ENCODE data around the gene TRIO.

TRIO gene

GRCh38 chr5:14110196-14110595 lies 32.9 kb upstream of the TRIO start:
- no peaks in the 10 kb centered on the region for H3K27me3 ChIP-seq (ENCODE audit: control insufficient read depth in 1 of 2, insufficient read depth in 2 of 2, low read length in 2 of 2)
- no peak overlapping the region for H3K27ac ChIP-seq (ENCODE audit: low read depth, low read length)
- H3K4me3 ChIP-seq (ENCODE audit: low read depth in 1 of 2, low read length in 2 of 2): no peak overlapping the region
- H3K9ac ChIP-seq (ENCODE audit: low read length): no peak overlapping the region
- no peaks in the 10 kb centered on the region for H3K9me3 ChIP-seq (ENCODE audit: low read length)
- no peaks in the 10 kb centered on the region for H3K36me3 ChIP-seq (ENCODE audit: insufficient read depth, low read length)
- H3K4me1 ChIP-seq (ENCODE audit: insufficient read depth, low read length): peaks cover 4% of the 10 kb centered on the region

DNA sequence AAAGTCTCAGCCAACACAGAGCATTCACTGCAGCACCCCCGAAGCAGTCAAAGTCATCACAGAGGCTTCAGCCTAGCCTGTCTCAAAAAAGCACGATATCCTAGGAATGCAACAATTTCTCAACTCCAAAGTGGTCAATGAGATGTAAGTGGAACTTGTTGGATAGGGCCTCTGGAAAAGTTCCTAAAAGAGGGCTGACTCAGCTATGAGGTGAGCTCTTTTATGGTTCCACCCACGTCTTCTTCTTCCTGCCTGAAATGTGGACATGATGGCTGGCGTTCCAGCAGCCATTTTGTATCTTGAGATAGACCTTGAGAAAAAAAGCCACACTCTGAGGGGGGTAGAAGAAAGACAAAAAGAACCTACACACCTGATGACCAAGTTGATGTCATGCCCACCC lies 32.5 kb upstream of the TRIO start:
- H3K4me1 ChIP-seq (ENCODE audit: insufficient read depth, low read length): peaks cover 4% of the 10 kb centered on the region
- no peak overlapping the region for H3K4me3 ChIP-seq (ENCODE audit: low read depth in 1 of 2, low read length in 2 of 2)
- no peak overlapping the region for H3K9ac ChIP-seq (ENCODE audit: low read length)
- H3K27me3 ChIP-seq (ENCODE audit: control insufficient read depth in 1 of 2, insufficient read depth in 2 of 2, low read length in 2 of 2): no peaks in the 10 kb centered on the region
- no peak overlapping the region for H3K27ac ChIP-seq (ENCODE audit: low read depth, low read length)
- H3K36me3 ChIP-seq (ENCODE audit: insufficient read depth, low read length): no peaks in the 10 kb centered on the region
- H3K9me3 ChIP-seq (ENCODE audit: low read length): no peaks in the 10 kb centered on the region

DNA sequence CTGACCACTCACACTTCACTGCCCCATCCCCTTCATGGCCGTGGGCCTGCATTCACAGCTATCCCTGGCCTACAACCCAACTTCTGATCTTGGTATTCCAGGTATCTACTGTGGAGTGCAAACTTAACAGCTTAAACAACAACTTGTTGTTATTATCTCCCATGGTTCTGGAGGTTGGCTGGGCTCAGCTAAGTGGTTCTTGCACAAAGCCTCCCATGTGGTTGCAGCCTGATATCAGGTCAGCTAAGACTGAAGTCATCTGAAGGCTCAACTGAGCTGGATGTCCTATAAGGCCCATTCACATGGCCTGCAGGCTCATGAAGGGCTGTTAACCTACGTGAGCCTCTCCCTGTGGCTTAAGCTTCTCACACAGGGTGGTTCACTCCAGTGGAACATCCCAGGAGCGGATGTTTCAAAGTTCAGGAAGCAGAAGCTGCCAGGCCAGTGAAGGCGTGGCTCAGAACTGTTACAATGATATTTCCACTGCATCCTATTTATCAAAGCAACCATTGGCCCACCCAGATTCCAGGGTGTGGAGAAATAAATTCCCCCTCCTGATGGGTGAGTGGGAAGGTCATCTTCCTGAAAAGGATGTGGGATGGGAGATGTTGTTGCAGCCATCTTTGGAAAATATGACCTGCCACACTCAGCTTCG lies 30.0 kb upstream of the TRIO start:
- Histone ChIP-seq H3K4me1 (ENCODE audit: insufficient read depth, low read length) (peaks cover 4% of the 10 kb centered on the region), H3K4me3 (ENCODE audit: low read depth in 1 of 2, low read length in 2 of 2) (no peak overlapping the region), H3K9me3 (ENCODE audit: low read length) (no peaks in the 10 kb centered on the region), H3K27me3 (ENCODE audit: control insufficient read depth in 1 of 2, insufficient read depth in 2 of 2, low read length in 2 of 2) (no peaks in the 10 kb centered on the region), H3K27ac (ENCODE audit: low read depth, low read length) (no peak overlapping the region), H3K9ac (ENCODE audit: low read length) (no peak overlapping the region), H3K36me3 (ENCODE audit: insufficient read depth, low read length) (no peaks in the 10 kb centered on the region)

DNA sequence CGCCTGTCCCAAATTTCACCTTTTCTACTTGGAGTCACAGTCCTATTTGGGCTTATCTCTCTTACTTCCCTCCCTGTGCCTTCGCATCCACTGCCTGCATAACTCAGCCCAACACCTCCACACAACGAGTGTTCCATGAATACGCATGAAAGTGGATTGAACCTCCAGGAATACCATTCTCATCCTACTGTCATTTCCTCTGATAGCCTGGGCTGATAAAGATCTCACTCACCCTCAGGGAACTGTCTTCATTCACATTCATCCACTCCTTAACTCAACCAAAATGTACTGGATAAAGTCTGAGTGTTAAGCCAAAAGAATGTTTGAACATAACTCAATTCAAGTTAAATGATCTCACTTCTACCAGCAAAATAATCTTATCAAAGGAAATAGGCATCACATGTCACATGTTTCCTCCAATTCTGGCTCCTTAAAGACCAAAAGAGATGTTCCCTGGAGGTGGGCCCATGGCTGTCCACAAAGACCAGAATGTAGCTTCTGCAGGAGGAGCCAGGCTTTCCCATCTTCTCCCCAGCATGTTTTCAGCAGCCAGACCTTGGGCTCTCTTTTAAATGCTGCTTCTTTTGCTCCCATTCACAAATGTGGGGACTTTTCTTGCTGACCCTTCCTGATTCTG lies 28.4 kb upstream of the TRIO start:
- Histone ChIP-seq H3K9ac (ENCODE audit: low read length) (no peak overlapping the region), H3K4me1 (ENCODE audit: insufficient read depth, low read length) (no peaks in the 10 kb centered on the region), H3K27me3 (ENCODE audit: control insufficient read depth in 1 of 2, insufficient read depth in 2 of 2, low read length in 2 of 2) (no peaks in the 10 kb centered on the region), H3K4me3 (ENCODE audit: low read depth in 1 of 2, low read length in 2 of 2) (no peak overlapping the region), H3K27ac (ENCODE audit: low read depth, low read length) (no peak overlapping the region), H3K36me3 (ENCODE audit: insufficient read depth, low read length) (no peaks in the 10 kb centered on the region), H3K9me3 (ENCODE audit: low read length) (no peaks in the 10 kb centered on the region)

- H3K4me3 ChIP-seq (ENCODE audit: low read depth in 1 of 2, low read length in 2 of 2): no peak overlapping the region
- H3K36me3 ChIP-seq (ENCODE audit: insufficient read depth, low read length): no peaks in the 10 kb centered on the region
- H3K9me3 ChIP-seq (ENCODE audit: low read length): no peaks in the 10 kb centered on the region
- no peak overlapping the region for H3K9ac ChIP-seq (ENCODE audit: low read length)
- no peaks in the 10 kb centered on the region for H3K4me1 ChIP-seq (ENCODE audit: insufficient read depth, low read length)
- H3K27me3 ChIP-seq (ENCODE audit: control insufficient read depth in 1 of 2, insufficient read depth in 2 of 2, low read length in 2 of 2): no peaks in the 10 kb centered on the region
- H3K27ac ChIP-seq (ENCODE audit: low read depth, low read length): no peak overlapping the region
These were observed 27.7 kb upstream of the TRIO start for GRCh38 chr5:14115323-14115895.

- H3K4me3 ChIP-seq (ENCODE audit: low read depth in 1 of 2, low read length in 2 of 2): no peak overlapping the region
- H3K27me3 ChIP-seq (ENCODE audit: control insufficient read depth in 1 of 2, insufficient read depth in 2 of 2, low read length in 2 of 2): no peaks in the 10 kb centered on the region
- no peaks in the 10 kb centered on the region for H3K36me3 ChIP-seq (ENCODE audit: insufficient read depth, low read length)
- H3K9ac ChIP-seq (ENCODE audit: low read length): no peak overlapping the region
- H3K27ac ChIP-seq (ENCODE audit: low read depth, low read length): no peak overlapping the region
- no peaks in the 10 kb centered on the region for H3K4me1 ChIP-seq (ENCODE audit: insufficient read depth, low read length)
- no peaks in the 10 kb centered on the region for H3K9me3 ChIP-seq (ENCODE audit: low read length)
These were observed 24.4 kb upstream of the TRIO start for GRCh38 chr5:14118551-14119320.

GRCh38 chr5:14120176-14120575 lies 23.0 kb upstream of the TRIO start:
- Histone ChIP-seq H3K4me3 (ENCODE audit: low read depth in 1 of 2, low read length in 2 of 2) (no peak overlapping the region), H3K9me3 (ENCODE audit: low read length) (no peaks in the 10 kb centered on the region), H3K27ac (ENCODE audit: low read depth, low read length) (no peak overlapping the region), H3K36me3 (ENCODE audit: insufficient read depth, low read length) (no peaks in the 10 kb centered on the region), H3K27me3 (ENCODE audit: control insufficient read depth in 1 of 2, insufficient read depth in 2 of 2, low read length in 2 of 2) (no peaks in the 10 kb centered on the region), H3K4me1 (ENCODE audit: insufficient read depth, low read length) (no peaks in the 10 kb centered on the region), H3K9ac (ENCODE audit: low read length) (no peak overlapping the region)

DNA sequence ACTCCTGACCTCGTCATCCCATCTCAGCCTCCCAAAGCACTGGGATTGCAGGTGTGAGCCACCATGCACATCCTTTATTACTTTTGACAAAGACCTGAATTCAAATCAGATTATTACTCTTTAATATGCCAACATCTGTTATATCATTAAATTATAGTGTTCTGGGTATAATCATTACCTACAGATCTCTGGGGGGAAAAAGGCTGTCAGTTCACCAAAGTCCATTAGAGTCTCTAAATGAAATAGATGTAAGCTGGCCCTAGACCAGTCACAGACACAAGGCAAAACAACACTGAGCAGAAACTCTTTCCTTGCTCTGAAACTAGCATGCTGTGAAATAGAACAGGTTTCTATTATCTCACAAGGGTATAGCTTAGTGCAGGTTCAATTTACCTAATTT lies 21.6 kb upstream of the TRIO start:
- Histone ChIP-seq H3K9ac (ENCODE audit: low read length) (no peak overlapping the region), H3K27me3 (ENCODE audit: control insufficient read depth in 1 of 2, insufficient read depth in 2 of 2, low read length in 2 of 2) (no peaks in the 10 kb centered on the region), H3K4me1 (ENCODE audit: insufficient read depth, low read length) (no peaks in the 10 kb centered on the region), H3K4me3 (ENCODE audit: low read depth in 1 of 2, low read length in 2 of 2) (no peak overlapping the region), H3K27ac (ENCODE audit: low read depth, low read length) (no peak overlapping the region), H3K9me3 (ENCODE audit: low read length) (no peaks in the 10 kb centered on the region), H3K36me3 (ENCODE audit: insufficient read depth, low read length) (no peaks in the 10 kb centered on the region)

DNA sequence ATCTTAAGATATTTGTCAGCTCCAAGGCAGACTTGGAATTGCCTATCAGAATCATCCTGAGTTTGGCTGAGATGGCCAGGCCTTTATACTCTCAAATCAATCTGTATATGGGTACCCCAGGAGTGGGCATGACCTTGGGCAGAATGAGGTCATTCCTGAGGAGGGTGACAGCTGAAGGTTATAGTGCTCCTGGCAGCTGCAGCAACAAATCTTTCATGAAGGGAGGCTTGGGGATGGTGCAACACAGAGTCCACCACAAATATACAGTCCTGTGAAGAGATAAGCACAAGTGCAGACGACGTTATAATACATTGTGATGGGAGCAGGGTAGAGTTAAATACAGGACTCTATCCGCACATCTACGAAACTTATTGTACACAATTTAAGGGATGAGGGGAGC lies 21.1 kb upstream of the TRIO start:
- no peak overlapping the region for H3K9ac ChIP-seq (ENCODE audit: low read length)
- no peak overlapping the region for H3K27ac ChIP-seq (ENCODE audit: low read depth, low read length)
- H3K9me3 ChIP-seq (ENCODE audit: low read length): no peaks in the 10 kb centered on the region
- no peak overlapping the region for H3K4me3 ChIP-seq (ENCODE audit: low read depth in 1 of 2, low read length in 2 of 2)
- no peaks in the 10 kb centered on the region for H3K4me1 ChIP-seq (ENCODE audit: insufficient read depth, low read length)
- H3K27me3 ChIP-seq (ENCODE audit: control insufficient read depth in 1 of 2, insufficient read depth in 2 of 2, low read length in 2 of 2): no peaks in the 10 kb centered on the region
- no peaks in the 10 kb centered on the region for H3K36me3 ChIP-seq (ENCODE audit: insufficient read depth, low read length)

DNA sequence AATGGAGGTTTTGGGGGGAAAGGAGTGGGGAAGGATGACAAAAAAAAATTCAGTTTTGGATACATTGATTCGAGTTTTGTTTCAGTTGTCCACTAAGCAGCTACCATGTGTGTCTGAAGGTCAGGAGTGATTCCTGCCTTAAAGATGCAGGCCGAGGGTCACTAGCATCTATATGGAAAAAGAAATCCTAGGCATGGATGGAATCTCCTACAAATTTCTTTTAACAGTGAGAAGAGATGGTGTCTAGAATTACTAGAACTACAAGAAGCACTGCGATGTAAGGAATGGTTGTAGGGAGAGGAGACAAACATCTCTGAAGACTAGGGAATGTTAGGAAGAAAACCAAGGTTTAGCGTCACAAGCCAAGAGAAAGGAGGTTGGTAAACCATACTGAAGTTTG lies 19.6 kb upstream of the TRIO start:
- H3K27ac ChIP-seq (ENCODE audit: low read depth, low read length): no peak overlapping the region
- no peaks in the 10 kb centered on the region for H3K36me3 ChIP-seq (ENCODE audit: insufficient read depth, low read length)
- H3K4me1 ChIP-seq (ENCODE audit: insufficient read depth, low read length): no peaks in the 10 kb centered on the region
- H3K9ac ChIP-seq (ENCODE audit: low read length): no peak overlapping the region
- H3K9me3 ChIP-seq (ENCODE audit: low read length): no peaks in the 10 kb centered on the region
- no peak overlapping the region for H3K4me3 ChIP-seq (ENCODE audit: low read depth in 1 of 2, low read length in 2 of 2)
- no peaks in the 10 kb centered on the region for H3K27me3 ChIP-seq (ENCODE audit: control insufficient read depth in 1 of 2, insufficient read depth in 2 of 2, low read length in 2 of 2)

GRCh38 chr5:14123974-14124482 lies 19.1 kb upstream of the TRIO start:
- no peaks in the 10 kb centered on the region for H3K36me3 ChIP-seq (ENCODE audit: insufficient read depth, low read length)
- no peak overlapping the region for H3K27ac ChIP-seq (ENCODE audit: low read depth, low read length)
- no peaks in the 10 kb centered on the region for H3K27me3 ChIP-seq (ENCODE audit: control insufficient read depth in 1 of 2, insufficient read depth in 2 of 2, low read length in 2 of 2)
- no peaks in the 10 kb centered on the region for H3K4me1 ChIP-seq (ENCODE audit: insufficient read depth, low read length)
- H3K9me3 ChIP-seq (ENCODE audit: low read length): no peaks in the 10 kb centered on the region
- H3K4me3 ChIP-seq (ENCODE audit: low read depth in 1 of 2, low read length in 2 of 2): no peak overlapping the region
- H3K9ac ChIP-seq (ENCODE audit: low read length): no peak overlapping the region

Data from muscle layer of colon (tissue), 2 donors.